NOMO-1 treated with dmso at 0.1 percent for 144 hours (cell line): ENCODE data around the gene TFF2.

Source experiments
- DNase-seq: peaks from one replicate; lab custom pipeline; 2025; ENCODE audit not compliant: unreplicated experiment; lab: John Stamatoyannopoulos, UW

The TFF2 gene

GRCh38 chr21:42366292-42367010 lies 15.7 kb upstream of the TFF2 start, which contains the start of gene TFF1:
TSS of gene TFF1 (minus strand) at chr21:42366535. CDS start at chr21:42366495, 40 bp downstream.
- no peak for DNase-seq

GRCh38 chr21:42365770-42366169 lies 15.0 kb upstream of the TFF2 start:
- DNase-seq = no peak

GRCh38 chr21:42364304-42364865 lies 13.6 kb upstream of the TFF2 start:
- peak; percentile 21 for DNase-seq

GRCh38 chr21:42363312-42363711 lies 12.5 kb upstream of the TFF2 start:
- DNase-seq = no peak

GRCh38 chr21:42362700-42363099 lies 11.9 kb upstream of the TFF2 start:
- no peak for DNase-seq

GRCh38 chr21:42362198-42362597 lies 11.4 kb upstream of the TFF2 start:
- no peak for DNase-seq

GRCh38 chr21:42361286-42361685 lies 10.5 kb upstream of the TFF2 start:
- no peak for DNase-seq

GRCh38 chr21:42360317-42360716 lies 9.5 kb upstream of the TFF2 start:
- no peak for DNase-seq

GRCh38 chr21:42358937-42359336 lies 8.1 kb upstream of the TFF2 start:
- no peak for DNase-seq

- DNase-seq = no peak
Measured at GRCh38 chr21:42358261-42358660, 7.5 kb upstream of the TFF2 start.

- DNase-seq = no peak
Measured at GRCh38 chr21:42357307-42357706, 6.5 kb upstream of the TFF2 start.

GRCh38 chr21:42356650-42357049 lies 5.9 kb upstream of the TFF2 start:
- DNase-seq = no peak

- no peak for DNase-seq
Measured at GRCh38 chr21:42356046-42356445, 5.3 kb upstream of the TFF2 start.

GRCh38 chr21:42353623-42354022 lies 2.8 kb upstream of the TFF2 start:
- no peak for DNase-seq

- no peak for DNase-seq
Measured at GRCh38 chr21:42352441-42353095, 1.8 kb upstream of the TFF2 start.

- no peak for DNase-seq
Measured at GRCh38 chr21:42351626-42352440, 1.0 kb upstream of the TFF2 start.

- DNase-seq = no peak
Measured at GRCh38 chr21:42350318-42350910, 380 bp downstream of the TFF2 start.

- no peak for DNase-seq
Measured at GRCh38 chr21:42349420-42350317, 1.1 kb downstream of the TFF2 start.

GRCh38 chr21:42348762-42349161 lies 2.0 kb downstream of the TFF2 start:
- no peak for DNase-seq
